ENCODE results near the gene GNG10.

DNA sequence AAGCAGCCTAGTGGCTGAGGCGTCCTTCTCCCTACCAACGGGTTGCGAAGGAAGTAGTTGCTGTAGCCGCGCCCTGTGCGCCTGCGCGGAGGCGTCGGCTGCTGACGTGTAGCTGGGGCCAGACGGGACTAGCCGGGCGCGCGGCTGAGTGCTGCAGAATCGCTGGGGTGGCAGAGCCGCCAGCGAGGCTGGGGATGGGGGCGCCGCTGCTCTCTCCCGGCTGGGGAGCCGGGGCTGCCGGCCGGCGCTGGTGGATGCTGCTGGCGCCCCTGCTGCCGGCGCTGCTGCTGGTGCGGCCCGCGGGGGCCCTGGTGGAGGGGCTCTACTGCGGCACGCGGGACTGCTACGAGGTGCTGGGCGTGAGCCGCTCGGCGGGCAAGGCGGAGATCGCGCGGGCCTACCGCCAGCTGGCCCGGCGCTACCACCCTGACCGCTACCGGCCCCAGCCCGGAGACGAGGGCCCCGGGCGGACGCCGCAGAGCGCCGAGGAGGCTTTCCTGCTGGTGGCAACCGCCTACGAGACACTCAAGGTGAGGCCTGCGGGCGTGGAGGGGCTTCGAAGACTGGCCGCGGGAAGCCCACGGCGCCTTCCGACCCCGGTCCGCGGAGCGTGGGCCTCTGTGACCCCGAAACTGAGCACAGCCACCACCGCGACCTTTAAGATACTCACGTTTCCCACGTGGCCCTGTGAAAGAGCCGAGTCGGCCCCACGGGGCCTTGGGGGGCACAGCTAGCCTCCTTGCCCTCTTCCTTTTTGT is 30.0 kb upstream of the GNG10 start, which contains the start of gene DNAJC25:
- TF ChIP-seq EZH2 (IDR thresholded peaks at IDR 0.05; ENCODE audit: borderline replicate concordance, low read depth, low read length, poor library complexity, severe bottlenecking) = no peak
- TF ChIP-seq, protein P1, sequence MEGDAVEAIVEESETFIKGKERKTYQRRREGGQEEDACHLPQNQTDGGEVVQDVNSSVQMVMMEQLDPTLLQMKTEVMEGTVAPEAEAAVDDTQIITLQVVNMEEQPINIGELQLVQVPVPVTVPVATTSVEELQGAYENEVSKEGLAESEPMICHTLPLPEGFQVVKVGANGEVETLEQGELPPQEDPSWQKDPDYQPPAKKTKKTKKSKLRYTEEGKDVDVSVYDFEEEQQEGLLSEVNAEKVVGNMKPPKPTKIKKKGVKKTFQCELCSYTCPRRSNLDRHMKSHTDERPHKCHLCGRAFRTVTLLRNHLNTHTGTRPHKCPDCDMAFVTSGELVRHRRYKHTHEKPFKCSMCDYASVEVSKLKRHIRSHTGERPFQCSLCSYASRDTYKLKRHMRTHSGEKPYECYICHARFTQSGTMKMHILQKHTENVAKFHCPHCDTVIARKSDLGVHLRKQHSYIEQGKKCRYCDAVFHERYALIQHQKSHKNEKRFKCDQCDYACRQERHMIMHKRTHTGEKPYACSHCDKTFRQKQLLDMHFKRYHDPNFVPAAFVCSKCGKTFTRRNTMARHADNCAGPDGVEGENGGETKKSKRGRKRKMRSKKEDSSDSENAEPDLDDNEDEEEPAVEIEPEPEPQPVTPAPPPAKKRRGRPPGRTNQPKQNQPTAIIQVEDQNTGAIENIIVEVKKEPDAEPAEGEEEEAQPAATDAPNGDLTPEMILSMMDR (conservative IDR thresholded peaks at IDR 0.05; ENCODE audit: low read depth, low read length) = no peak
